GM12878 (cell line): ENCODE measurements around the gene HIRA.

Source experiments
- CTCF ChIP-seq, 3 experiments: IDR thresholded peaks in 2 of 3; conservative IDR thresholded peaks in 1 of 3; 2 replicates each; pipeline ENCODE4 v1.5.1; 2011; ENCODE audit warnings: low read depth in 3 of 3, low read length in 3 of 3, mild to moderate bottlenecking in 3 of 3, control low read depth in 2 of 3, moderate library complexity in 2 of 3, inconsistent platforms in 1 of 3, mixed read lengths in 1 of 3; ENCODE audit not compliant: control insufficient read depth in 2 of 3, insufficient read depth in 1 of 3; ENCODE audit errors: extremely low read depth in 1 of 3
- CUX1 ChIP-seq: IDR thresholded peaks from 2 replicates; pipeline ENCODE4 v1.6.1; 2012; ENCODE audit warnings: improper control_type of control experiment, low read depth, low read length; ENCODE audit not compliant: insufficient replicate concordance
- JUND ChIP-seq: IDR thresholded peaks from 2 replicates; pipeline ENCODE4 v1.6.1; 2012; ENCODE audit warnings: low read depth, mild to moderate bottlenecking, low read length, improper control_type of control experiment, moderate library complexity
- TAF1 ChIP-seq: IDR thresholded peaks from 2 replicates; pipeline ENCODE4 v1.6.1; 2011; ENCODE audit warnings: mild to moderate bottlenecking, low read depth, low read length, borderline replicate concordance
- WRNIP1 ChIP-seq: IDR thresholded peaks from 2 replicates; pipeline ENCODE4 v1.6.1; 2011; ENCODE audit warnings: low read depth, low read length, improper control_type of control experiment, borderline replicate concordance
- ZNF274 ChIP-seq: IDR thresholded peaks from one replicate; pipeline ENCODE4 v1.8.0; 2011; ENCODE audit not compliant: insufficient read length, insufficient read depth
- TF ChIP-seq, protein P1 (sequence below): IDR thresholded peaks from 2 replicates; pipeline ENCODE4 v1.6.1; 2011; ENCODE audit warnings: low read depth, low read length, improper control_type of control experiment, borderline replicate concordance
- TF ChIP-seq, protein P2 (sequence below): fragments of 450-650 bp; IDR thresholded peaks from 2 replicates; pipeline ENCODE4 v1.6.1; 2017; ENCODE audit warnings: mild to moderate bottlenecking, low read depth, inconsistent platforms; ENCODE audit not compliant: poor library complexity, severe bottlenecking
- TF ChIP-seq, protein P3 (sequence below): IDR thresholded peaks from 2 replicates; pipeline ENCODE4 v1.6.1; 2012; ENCODE audit warnings: low read depth, low read length, improper control_type of control experiment
- TF ChIP-seq, protein P4 (sequence below): IDR thresholded peaks from 2 replicates; pipeline ENCODE4 v1.6.1; 2012; ENCODE audit warnings: low read length, inconsistent platforms

DNA sequence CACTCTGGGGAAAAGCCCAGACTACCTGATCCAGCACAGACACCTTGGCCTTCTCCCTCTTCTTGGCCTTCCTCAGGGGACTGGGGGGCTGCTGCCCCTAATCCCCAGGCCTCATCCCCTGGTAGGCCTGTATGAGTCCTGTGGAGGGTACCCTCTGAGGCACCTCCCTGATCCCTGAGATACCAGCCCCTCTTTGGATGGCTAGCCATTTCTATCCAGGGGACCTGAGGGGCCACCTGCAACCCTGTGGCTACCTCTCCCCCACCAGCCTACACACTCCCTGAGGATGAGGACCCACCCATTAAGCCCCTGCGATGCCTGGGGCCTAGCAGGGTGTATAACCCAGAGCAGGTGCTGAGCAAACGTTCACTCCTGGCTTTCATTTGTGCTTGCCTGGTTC lies 54.6 kb downstream of the HIRA start:
- TF ChIP-seq, protein P1, sequence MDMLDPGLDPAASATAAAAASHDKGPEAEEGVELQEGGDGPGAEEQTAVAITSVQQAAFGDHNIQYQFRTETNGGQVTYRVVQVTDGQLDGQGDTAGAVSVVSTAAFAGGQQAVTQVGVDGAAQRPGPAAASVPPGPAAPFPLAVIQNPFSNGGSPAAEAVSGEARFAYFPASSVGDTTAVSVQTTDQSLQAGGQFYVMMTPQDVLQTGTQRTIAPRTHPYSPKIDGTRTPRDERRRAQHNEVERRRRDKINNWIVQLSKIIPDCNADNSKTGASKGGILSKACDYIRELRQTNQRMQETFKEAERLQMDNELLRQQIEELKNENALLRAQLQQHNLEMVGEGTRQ: no peak
- TF ChIP-seq, protein P2, sequence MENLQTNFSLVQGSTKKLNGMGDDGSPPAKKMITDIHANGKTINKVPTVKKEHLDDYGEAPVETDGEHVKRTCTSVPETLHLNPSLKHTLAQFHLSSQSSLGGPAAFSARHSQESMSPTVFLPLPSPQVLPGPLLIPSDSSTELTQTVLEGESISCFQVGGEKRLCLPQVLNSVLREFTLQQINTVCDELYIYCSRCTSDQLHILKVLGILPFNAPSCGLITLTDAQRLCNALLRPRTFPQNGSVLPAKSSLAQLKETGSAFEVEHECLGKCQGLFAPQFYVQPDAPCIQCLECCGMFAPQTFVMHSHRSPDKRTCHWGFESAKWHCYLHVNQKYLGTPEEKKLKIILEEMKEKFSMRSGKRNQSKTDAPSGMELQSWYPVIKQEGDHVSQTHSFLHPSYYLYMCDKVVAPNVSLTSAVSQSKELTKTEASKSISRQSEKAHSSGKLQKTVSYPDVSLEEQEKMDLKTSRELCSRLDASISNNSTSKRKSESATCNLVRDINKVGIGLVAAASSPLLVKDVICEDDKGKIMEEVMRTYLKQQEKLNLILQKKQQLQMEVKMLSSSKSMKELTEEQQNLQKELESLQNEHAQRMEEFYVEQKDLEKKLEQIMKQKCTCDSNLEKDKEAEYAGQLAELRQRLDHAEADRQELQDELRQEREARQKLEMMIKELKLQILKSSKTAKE: no peak
- TF ChIP-seq CUX1 (no peak), CTCF (IDR thresholded peaks at IDR 0.05 in 2 of 3, conservative IDR thresholded peaks at IDR 0.05 in 1 of 3; ENCODE audit: control insufficient read depth in 2 of 3, extremely low read depth in 1 of 3, insufficient read depth in 1 of 3, low read depth in 3 of 3, low read length in 3 of 3) (no peak), JUND (no peak), ZNF274 (no peak), WRNIP1 (no peak), TAF1 (no peak)
- TF ChIP-seq, protein P3, sequence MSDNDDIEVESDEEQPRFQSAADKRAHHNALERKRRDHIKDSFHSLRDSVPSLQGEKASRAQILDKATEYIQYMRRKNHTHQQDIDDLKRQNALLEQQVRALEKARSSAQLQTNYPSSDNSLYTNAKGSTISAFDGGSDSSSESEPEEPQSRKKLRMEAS: no peak
- TF ChIP-seq, protein P4, sequence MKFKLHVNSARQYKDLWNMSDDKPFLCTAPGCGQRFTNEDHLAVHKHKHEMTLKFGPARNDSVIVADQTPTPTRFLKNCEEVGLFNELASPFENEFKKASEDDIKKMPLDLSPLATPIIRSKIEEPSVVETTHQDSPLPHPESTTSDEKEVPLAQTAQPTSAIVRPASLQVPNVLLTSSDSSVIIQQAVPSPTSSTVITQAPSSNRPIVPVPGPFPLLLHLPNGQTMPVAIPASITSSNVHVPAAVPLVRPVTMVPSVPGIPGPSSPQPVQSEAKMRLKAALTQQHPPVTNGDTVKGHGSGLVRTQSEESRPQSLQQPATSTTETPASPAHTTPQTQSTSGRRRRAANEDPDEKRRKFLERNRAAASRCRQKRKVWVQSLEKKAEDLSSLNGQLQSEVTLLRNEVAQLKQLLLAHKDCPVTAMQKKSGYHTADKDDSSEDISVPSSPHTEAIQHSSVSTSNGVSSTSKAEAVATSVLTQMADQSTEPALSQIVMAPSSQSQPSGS: no peak
